Endothelial cell of umbilical vein (primary cell): ENCODE measurements around the gene SYTL4. TPM values are rescaled to one million over a fixed set of nuclear protein-coding genes. Genes with fewer than 3 reads are reported as not detected.

Experiments used
- BruUV-seq: library from RNA; stranded (reverse); fragments of 400-500 nt; replicated peaks from 2 replicates; lab custom pipeline; 2021; lab: Mats Ljungman, UMichigan
- CTCF ChIA-PET: fragments of 300-600, 350-600 bp; sonication (Branson Sonifier 250); formaldehyde crosslinking; loops from one replicate; lab custom pipeline; 2021; ENCODE audit warnings: antibody characterized with exemption, inconsistent platforms; lab: Charles Lee
- POLR2A ChIA-PET: fragments of 300-600, 350-600 bp; sonication (Branson Sonifier 250); formaldehyde crosslinking; loops from one replicate; lab custom pipeline; 2021; ENCODE audit warnings: antibody characterized with exemption, inconsistent platforms; lab: Charles Lee
- DNase-seq: peaks from one replicate; pipeline ENCODE4 v3.0.0-alpha.2; 2011; ENCODE audit warnings: low read depth, low spot score
- FAIRE-seq: peaks from 2 replicates; lab custom pipeline; 2011; peaks lifted over from hg19 to GRCh38; lab: Jason Lieb, UNC
- H2AFZ ChIP-seq: 2 replicates; pipeline ENCODE4 v1.6.0; 2012; ENCODE audit warnings: low read depth, low read length, control low read depth, inconsistent platforms
- H3K27ac ChIP-seq: 2 replicates; pipeline ENCODE4 v1.5.1; 2011; ENCODE audit warnings: low read depth, mild to moderate bottlenecking, control low read depth, low read length, moderate library complexity; ENCODE audit not compliant: insufficient read depth
- H3K27me3 ChIP-seq, 2 experiments: 2 replicates each; pipeline versions ENCODE4 v1.6.0 to v1.6.1; 2011; ENCODE audit warnings: low read length in 2 of 2, mixed read lengths in 1 of 2; ENCODE audit not compliant: control insufficient read depth in 2 of 2, insufficient read depth in 2 of 2
- H3K36me3 ChIP-seq, 2 experiments: 2 replicates in 1 of 2; 3 replicates in 1 of 2; pipeline ENCODE4 v1.5.1; 2011; ENCODE audit warnings: low read length in 2 of 2, mild to moderate bottlenecking in 1 of 2, moderate library complexity in 1 of 2; ENCODE audit not compliant: control insufficient read depth in 2 of 2, insufficient read depth in 2 of 2; ENCODE audit errors: extremely low read depth in 1 of 2
- H3K4me1 ChIP-seq: 3 replicates; pipeline ENCODE4 v1.5.1; 2011; ENCODE audit warnings: mild to moderate bottlenecking, low read length; ENCODE audit not compliant: control insufficient read depth, insufficient read depth; ENCODE audit errors: extremely low read depth
- H3K4me2 ChIP-seq: 2 replicates; pipeline ENCODE4 v1.6.1; 2011; ENCODE audit warnings: low read length, control low read depth, mixed read lengths; ENCODE audit not compliant: insufficient read depth
- H3K4me3 ChIP-seq, 3 experiments: fragments of 200-600 bp in 1 of 3; sonication (generic), shearing (Covaris generic) in 1 of 3; replicated peaks in 1 of 3; 2 replicates each; pipeline ENCODE4 v1.5.1; 2011 to 2016; ENCODE audit warnings: control low read depth in 3 of 3, low read length in 3 of 3, mild to moderate bottlenecking in 2 of 3, inconsistent platforms in 1 of 3, low read depth in 1 of 3, moderate library complexity in 1 of 3; ENCODE audit not compliant: insufficient read depth in 1 of 3
- H3K79me2 ChIP-seq: 2 replicates; pipeline ENCODE4 v1.6.0; 2012; ENCODE audit warnings: low read length, inconsistent platforms; ENCODE audit not compliant: control insufficient read depth, insufficient read depth
- H3K9ac ChIP-seq: replicated peaks from 2 replicates; pipeline ENCODE3; 2011; ENCODE audit warnings: low read length, control low read depth; ENCODE audit not compliant: insufficient read depth; ENCODE audit errors: extremely low read depth
- H3K9me1 ChIP-seq: replicated peaks from 3 replicates; pipeline ENCODE4 v1.6.0; 2011; ENCODE audit warnings: mild to moderate bottlenecking, low read length; ENCODE audit not compliant: control insufficient read depth, insufficient read depth; ENCODE audit errors: extremely low read depth
- H3K9me3 ChIP-seq: replicated peaks from 2 replicates; pipeline ENCODE4 v1.5.1; 2012; ENCODE audit warnings: low read length, inconsistent platforms; ENCODE audit not compliant: control insufficient read depth, insufficient read depth
- H4K20me1 ChIP-seq: replicated peaks from 2 replicates; pipeline ENCODE3; 2011; ENCODE audit warnings: mild to moderate bottlenecking, low read length; ENCODE audit not compliant: control insufficient read depth, insufficient read depth; ENCODE audit errors: extremely low read depth
- CTCF ChIP-seq, 2 donors: IDR thresholded peaks; 1 replicate in 1 of 2; 2 replicates in 1 of 2; pipeline ENCODE4 v1.5.1; 2011; ENCODE audit warnings: low read length in 2 of 2, mild to moderate bottlenecking in 2 of 2, moderate library complexity in 2 of 2, control low read depth in 1 of 2, inconsistent platforms in 1 of 2, low read depth in 1 of 2; ENCODE audit not compliant: insufficient read depth in 1 of 2; ENCODE audit errors: extremely low read depth in 1 of 2
- EZH2 ChIP-seq: IDR thresholded peaks from 2 replicates; pipeline ENCODE4 v1.6.1; 2012; ENCODE audit warnings: borderline replicate concordance, low read depth, mild to moderate bottlenecking, moderate library complexity, low read length, inconsistent platforms; ENCODE audit not compliant: severe bottlenecking
- FOS ChIP-seq: IDR thresholded peaks from 2 replicates; pipeline ENCODE4 v1.6.1; 2011; ENCODE audit warnings: mild to moderate bottlenecking, low read length, moderate library complexity, borderline replicate concordance; ENCODE audit not compliant: insufficient read depth
- GATA2 ChIP-seq: IDR thresholded peaks from 2 replicates; pipeline ENCODE4 v1.7.0; 2011; ENCODE audit warnings: low read depth, mild to moderate bottlenecking, moderate library complexity, mixed read lengths, low read length; ENCODE audit not compliant: insufficient read length, insufficient read depth
- JUN ChIP-seq: IDR thresholded peaks from 2 replicates; pipeline ENCODE4 v1.6.1; 2011; ENCODE audit warnings: borderline replicate concordance, low read depth; ENCODE audit not compliant: insufficient read length, insufficient read depth
- MYC ChIP-seq: IDR thresholded peaks from one replicate; pipeline ENCODE4 v1.6.1; 2011; ENCODE audit warnings: mild to moderate bottlenecking, low read depth, low read length
- POLR2A ChIP-seq: IDR thresholded peaks from 2 replicates; pipeline ENCODE4 v1.6.1; 2012; ENCODE audit warnings: low read depth, mild to moderate bottlenecking, control low read depth, low read length
- POLR2AphosphoS5 ChIP-seq: IDR thresholded peaks from 2 replicates; pipeline ENCODE4 v1.6.1; 2012; ENCODE audit warnings: low read depth, mild to moderate bottlenecking, control low read depth, low read length, moderate library complexity; ENCODE audit not compliant: insufficient read depth
- dilution Hi-C: fragments of 300-500 bp; cut with MboI; formaldehyde crosslinking; loops from one replicate; pipeline ENCODE4 v1.15.0; 2019; ENCODE audit warnings: low sequenced_read_pairs; ENCODE audit not compliant: extremely low pct_ligation_motif_present
- intact Hi-C: fragments of 100-400 bp; cut with micrococcal nuclease; formaldehyde crosslinking; loops from one replicate; pipeline ENCODE4 v1.10.0; 2022
- polyA plus RNA-seq, 4 experiments: library from polyadenylated mRNA; depleted of rRNA in 3 of 4; stranded (reverse) in 3 of 4; unstranded in 1 of 4; fragments of >200 nt; gene quantifications; 2 replicates each; pipeline versions ENCODE4 v1.2.1 to v1.2.3, GENCODE V29; 2011 to 2012; ENCODE audit warnings: missing spikeins in 1 of 4
- total RNA-seq: library from RNA; stranded (reverse); gene quantifications from 2 replicates; pipeline ENCODE4 v1.2.3, GENCODE V29; 2021
- TF ChIP-seq, protein P1 (sequence below): IDR thresholded peaks from 2 replicates; pipeline ENCODE4 v1.6.1; 2011; ENCODE audit not compliant: insufficient read depth, insufficient read length

SYTL4 gene
- total and polyA plus RNA-seq, 2 donors (not counting 3 experiments of a cell fraction or from before 2014, with no cell fraction given), result 25.6 to 44.1 TPM

DNA sequence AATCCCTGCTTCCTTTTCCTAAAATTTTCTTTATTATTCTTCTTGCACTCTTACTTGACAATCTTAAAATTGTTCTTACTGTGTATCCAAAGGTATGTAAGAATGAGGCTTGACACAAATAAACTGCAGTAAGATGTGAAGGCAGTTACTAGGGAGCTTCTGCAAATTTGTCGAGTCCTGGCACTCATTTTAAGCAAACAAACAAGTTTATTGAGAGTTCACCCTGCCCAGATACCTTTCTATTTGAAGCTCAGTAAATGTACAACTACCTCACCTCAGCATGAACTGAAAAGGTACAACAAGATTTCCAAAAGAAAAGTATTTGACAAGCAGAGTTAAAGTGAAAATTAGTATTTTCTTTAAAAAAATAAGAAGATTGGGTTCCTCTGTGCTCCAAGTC is 13.3 kb upstream of the SYTL4 start:
- no TSS peak for BruUV-seq
- Histone ChIP-seq H3K27ac (no peak overlapping the region), H3K36me3 (no peaks in the 10 kb centered on the region), H3K9me3 (no peaks in the 10 kb centered on the region), H3K4me3 (no peak overlapping the region), H3K4me1 (peaks cover 39% of the 10 kb centered on the region), H4K20me1 (no peaks in the 10 kb centered on the region), H3K9me1 (no peaks in the 10 kb centered on the region), H3K9ac (no peak overlapping the region), H3K4me2 (no peak overlapping the region), H3K27me3 (no peaks in the 10 kb centered on the region), H2AFZ (no peak overlapping the region), H3K79me2 (no peaks in the 10 kb centered on the region)
- FAIRE-seq (peak; percentile 70), DNase-seq (peak; percentile 4)
- intact Hi-C loops (loop anchor here (1.0 kb wide), 1 partner anchor 13 kb away; the partner anchor contains the start of gene SYTL4), dilution Hi-C loops (no loop called here)
- TF ChIP-seq MYC, result no peak
- no peak for TF ChIP-seq POLR2AphosphoS5
- TF ChIP-seq CTCF (IDR thresholded peaks at IDR 0.05; ENCODE audit: extremely low read depth in 1 of 2, insufficient read depth in 1 of 2, low read depth in 1 of 2, low read length in 2 of 2), result no peak
- TF ChIP-seq, protein P1, sequence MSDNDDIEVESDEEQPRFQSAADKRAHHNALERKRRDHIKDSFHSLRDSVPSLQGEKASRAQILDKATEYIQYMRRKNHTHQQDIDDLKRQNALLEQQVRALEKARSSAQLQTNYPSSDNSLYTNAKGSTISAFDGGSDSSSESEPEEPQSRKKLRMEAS, result no peak
- TF ChIP-seq FOS, result no peak
- TF ChIP-seq EZH2, result no peak
- TF ChIP-seq POLR2A, result no peak
- no peak for TF ChIP-seq GATA2
- TF ChIP-seq JUN, result no peak
- POLR2A ChIA-PET, result no interaction called here
- CTCF ChIA-PET, result interaction anchor here (2.9 kb wide), 1 partner anchor 24 kb away, joined by 20 read pairs; no protein-coding TSS in a partner anchor
